ENCODE results near the gene ELN. TPM values are rescaled to one million over a fixed set of nuclear protein-coding genes. Genes with fewer than 3 reads are reported as not detected.
"Not testable (repeated sequence)": the region's sequence is repeated elsewhere in the genome, so short reads cannot be mapped to it uniquely, and the experiment has no call there.

The ELN gene
- total RNA-seq, 1 experiment from 2014 or later: 0.37 TPM

GRCh38 chr7:74010407-74010806 is 17.6 kb upstream of the ELN start:
- H4K5ac ChIP-seq (ENCODE audit: insufficient read length, low read depth, low read length): no peak overlapping the region

DNA sequence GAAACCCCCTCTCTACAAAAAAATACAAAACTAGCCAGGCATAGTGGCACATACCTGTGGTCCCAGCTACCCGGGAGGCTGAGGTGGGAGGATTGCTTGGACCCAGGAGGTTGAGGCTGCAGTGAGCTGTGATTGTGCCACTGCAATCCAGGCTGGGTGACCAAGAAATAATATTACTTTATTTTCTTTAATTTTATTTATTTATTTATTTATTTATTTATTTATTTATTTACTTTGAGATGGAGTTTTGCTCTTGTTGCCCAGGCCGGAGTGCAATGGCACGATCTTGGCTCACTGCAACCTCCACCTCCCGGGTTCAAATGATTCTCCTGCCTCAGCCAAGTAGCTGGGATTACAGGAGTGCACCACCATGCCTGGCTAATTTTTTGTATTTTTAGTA is 16.6 kb upstream of the ELN start:
- not testable (repeated sequence) for H3K27ac ChIP-seq (ENCODE audit: insufficient read length, low read depth, low read length); H4K20me1 ChIP-seq (ENCODE audit: control insufficient read depth, insufficient read depth, insufficient read length); H2BK120ac ChIP-seq (ENCODE audit: low read depth, low read length, poor library complexity, severe bottlenecking); H3K79me1 ChIP-seq (ENCODE audit: insufficient read depth, low read depth, low read length, poor library complexity, severe bottlenecking); H3K14ac ChIP-seq (ENCODE audit: insufficient read depth, low read length); H3K27me3 ChIP-seq (ENCODE audit: insufficient read depth, low read length); H3K18ac ChIP-seq (ENCODE audit: insufficient read length, low read depth, low read length); H3K27ac Mint-ChIP-seq; H4K91ac ChIP-seq (ENCODE audit: insufficient read length, low read depth, low read length); H4K8ac ChIP-seq (replicated peaks; ENCODE audit: insufficient read length, low read depth, low read length); H3K36me3 Mint-ChIP-seq (ENCODE audit: insufficient read depth in 1 of 3, low read depth in 3 of 3); H3K9me3 Mint-ChIP-seq; H3K56ac ChIP-seq (ENCODE audit: insufficient read length, low read depth, low read length); H3K4me2 ChIP-seq (ENCODE audit: insufficient read depth, insufficient read length, low read length); H3K9ac ChIP-seq (ENCODE audit: extremely low read depth, insufficient read length, low read length); H4K5ac ChIP-seq (ENCODE audit: insufficient read length, low read depth, low read length); H3K4ac ChIP-seq (ENCODE audit: low read depth, low read length); H3K4me3 Mint-ChIP-seq; H2AK5ac ChIP-seq (ENCODE audit: insufficient read length, low read length); H2BK20ac ChIP-seq (ENCODE audit: low read depth, low read length, poor library complexity, severe bottlenecking); H2BK15ac ChIP-seq (ENCODE audit: low read depth, low read length); H2BK5ac ChIP-seq (ENCODE audit: insufficient read length, low read length); H3K79me2 ChIP-seq (ENCODE audit: insufficient read depth, low read length); H3K23me2 ChIP-seq (ENCODE audit: insufficient read length, low read depth, low read length, poor library complexity, severe bottlenecking); H3T11ph ChIP-seq (ENCODE audit: low read length); H3K27me3 Mint-ChIP-seq (ENCODE audit: low read depth); H3K9me3 ChIP-seq (ENCODE audit: control insufficient read depth, low read depth, low read length); DNase-seq; H2BK12ac ChIP-seq (ENCODE audit: insufficient read length, low read depth, low read length); H2AFZ ChIP-seq (ENCODE audit: low read length); H3K23ac ChIP-seq (ENCODE audit: insufficient read length, low read depth, low read length); H3K4me1 Mint-ChIP-seq; H3K4me1 ChIP-seq (ENCODE audit: insufficient read depth, low read length)
- no CpG with 5 or more reads among the region's 4 CpGs for WGBS (ENCODE audit: extremely low coverage, insufficient read length, low lambda C conversion rate)

More at GRCh38 chr7:74010407-74010806, 17.6 kb upstream of the ELN start:
- Histone ChIP-seq H3K9ac (ENCODE audit: extremely low read depth, insufficient read length, low read length) (no peak overlapping the region), H3K4ac (ENCODE audit: low read depth, low read length) (no peak overlapping the region), H3K79me2 (ENCODE audit: insufficient read depth, low read length) (no peaks in the 10 kb centered on the region), H4K91ac (ENCODE audit: insufficient read length, low read depth, low read length) (no peak overlapping the region), H3T11ph (ENCODE audit: low read length) (no peak overlapping the region), H4K20me1 (ENCODE audit: control insufficient read depth, insufficient read depth, insufficient read length) (no peaks in the 10 kb centered on the region), H3K23ac (ENCODE audit: insufficient read length, low read depth, low read length) (no peak overlapping the region), H3K23me2 (ENCODE audit: insufficient read length, low read depth, low read length, poor library complexity, severe bottlenecking) (no peaks in the 10 kb centered on the region), H3K18ac (ENCODE audit: insufficient read length, low read depth, low read length) (no peak overlapping the region), H2BK20ac (ENCODE audit: low read depth, low read length, poor library complexity, severe bottlenecking) (no peak overlapping the region), H4K8ac (replicated peaks; ENCODE audit: insufficient read length, low read depth, low read length) (no peak overlapping the region), H2AK5ac (ENCODE audit: insufficient read length, low read length) (no peak overlapping the region), H2BK12ac (ENCODE audit: insufficient read length, low read depth, low read length) (no peak overlapping the region), H3K4me1 (ENCODE audit: insufficient read depth, low read length) (no peaks in the 10 kb centered on the region), H2AFZ (ENCODE audit: low read length) (no peak overlapping the region), H3K27ac (ENCODE audit: insufficient read length, low read depth, low read length) (no peak overlapping the region), H2BK120ac (ENCODE audit: low read depth, low read length, poor library complexity, severe bottlenecking) (no peak overlapping the region), H3K14ac (ENCODE audit: insufficient read depth, low read length) (no peak overlapping the region), H3K27me3 (ENCODE audit: insufficient read depth, low read length) (no peaks in the 10 kb centered on the region), H3K56ac (ENCODE audit: insufficient read length, low read depth, low read length) (no peak overlapping the region), H2BK5ac (ENCODE audit: insufficient read length, low read length) (no peak overlapping the region), H3K79me1 (ENCODE audit: insufficient read depth, low read depth, low read length, poor library complexity, severe bottlenecking) (no peaks in the 10 kb centered on the region), H3K4me2 (ENCODE audit: insufficient read depth, insufficient read length, low read length) (no peak overlapping the region), H2BK15ac (ENCODE audit: low read depth, low read length) (no peak overlapping the region), H3K9me3 (ENCODE audit: control insufficient read depth, low read depth, low read length) (no peaks in the 10 kb centered on the region)
- no peaks in the 10 kb centered on the region for H3K36me3 Mint-ChIP-seq (ENCODE audit: insufficient read depth in 1 of 3, low read depth in 3 of 3)
- no CpG with 5 or more reads among the region's 16 CpGs for WGBS (ENCODE audit: extremely low coverage, insufficient read length, low lambda C conversion rate)
- H3K27ac Mint-ChIP-seq: peak overlapping the region in 1 of 3 experiments; percentile 77; a peak in 2 of 7 replicates
- no peak for DNase-seq
- H3K4me1 Mint-ChIP-seq: peaks cover 0 to 7% of the 10 kb centered on the region in 2 experiments; a peak in 2 of 4 replicates
- no peaks in the 10 kb centered on the region for H3K9me3 Mint-ChIP-seq
- peaks cover 7% of the 10 kb centered on the region for H3K27me3 Mint-ChIP-seq (ENCODE audit: low read depth)
- no peak overlapping the region for H3K4me3 Mint-ChIP-seq
- TF ChIP-seq, protein P1, sequence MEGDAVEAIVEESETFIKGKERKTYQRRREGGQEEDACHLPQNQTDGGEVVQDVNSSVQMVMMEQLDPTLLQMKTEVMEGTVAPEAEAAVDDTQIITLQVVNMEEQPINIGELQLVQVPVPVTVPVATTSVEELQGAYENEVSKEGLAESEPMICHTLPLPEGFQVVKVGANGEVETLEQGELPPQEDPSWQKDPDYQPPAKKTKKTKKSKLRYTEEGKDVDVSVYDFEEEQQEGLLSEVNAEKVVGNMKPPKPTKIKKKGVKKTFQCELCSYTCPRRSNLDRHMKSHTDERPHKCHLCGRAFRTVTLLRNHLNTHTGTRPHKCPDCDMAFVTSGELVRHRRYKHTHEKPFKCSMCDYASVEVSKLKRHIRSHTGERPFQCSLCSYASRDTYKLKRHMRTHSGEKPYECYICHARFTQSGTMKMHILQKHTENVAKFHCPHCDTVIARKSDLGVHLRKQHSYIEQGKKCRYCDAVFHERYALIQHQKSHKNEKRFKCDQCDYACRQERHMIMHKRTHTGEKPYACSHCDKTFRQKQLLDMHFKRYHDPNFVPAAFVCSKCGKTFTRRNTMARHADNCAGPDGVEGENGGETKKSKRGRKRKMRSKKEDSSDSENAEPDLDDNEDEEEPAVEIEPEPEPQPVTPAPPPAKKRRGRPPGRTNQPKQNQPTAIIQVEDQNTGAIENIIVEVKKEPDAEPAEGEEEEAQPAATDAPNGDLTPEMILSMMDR (conservative IDR thresholded peaks at IDR 0.05): no peak
